Cortex of kidney (tissue), 1 donor: ENCODE data around the gene RPS27A.
"Not testable (repeated sequence)": the region's sequence is repeated elsewhere in the genome, so short reads cannot be mapped to it uniquely, and the experiment has no call there.

ENCODE experiments used
- DNase-seq: peaks from one replicate; lab custom pipeline; 2025; lab: John Stamatoyannopoulos, UW

Gene RPS27A

GRCh38 chr2:55232084-55232862, at the start of gene RPS27A, which contains the start of gene CLHC1:
Gene RPS27A, plus strand, starts transcription at chr2:55232688. Its CDS starts 137 bp downstream, at chr2:55232825.
Gene CLHC1, minus strand, starts transcription at chr2:55232293. Its CDS starts 9,882 bp downstream, at chr2:55222411.
- no peak for DNase-seq

DNA sequence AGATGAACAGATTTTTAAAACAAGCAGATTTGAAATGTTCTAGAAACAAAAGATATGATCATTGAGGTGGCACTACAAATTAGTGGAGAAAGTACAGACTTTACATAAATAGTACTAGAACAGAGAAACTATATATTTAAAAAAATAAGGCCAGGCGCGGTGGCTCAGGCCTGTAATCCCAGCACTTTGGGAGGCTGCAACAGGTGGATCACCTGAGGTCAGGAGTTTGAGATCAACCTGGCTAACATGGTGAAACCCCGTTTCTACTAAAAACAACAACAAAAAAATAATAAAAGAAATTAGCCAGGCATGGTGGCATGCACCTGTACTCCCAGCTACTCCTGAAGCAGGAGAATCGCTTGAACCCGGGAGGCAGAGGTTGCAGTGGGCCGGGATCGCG, 45.7 kb upstream of the RPS27A start:
- DNase-seq: not testable (repeated sequence)

DNA sequence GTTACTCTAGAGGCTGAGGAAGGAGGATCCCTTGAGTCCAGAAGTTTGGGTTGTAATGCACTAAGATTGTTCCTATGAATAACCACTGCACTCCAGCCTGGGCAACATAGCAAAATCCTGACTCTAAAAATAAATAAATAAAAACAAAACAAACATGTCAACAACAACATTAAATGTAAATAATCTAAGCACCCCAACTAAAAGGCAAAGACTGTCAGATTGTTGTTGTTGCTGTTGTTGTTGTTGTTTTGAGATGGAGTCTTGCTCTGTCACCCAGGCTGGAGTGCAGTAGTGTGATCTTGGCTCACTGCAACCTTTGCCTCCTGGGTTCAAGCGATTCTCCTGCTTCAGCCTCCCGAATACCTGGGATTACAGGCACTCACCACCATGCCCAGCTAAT, 40.6 kb upstream of the RPS27A start:
- not testable (repeated sequence) for DNase-seq

DNA sequence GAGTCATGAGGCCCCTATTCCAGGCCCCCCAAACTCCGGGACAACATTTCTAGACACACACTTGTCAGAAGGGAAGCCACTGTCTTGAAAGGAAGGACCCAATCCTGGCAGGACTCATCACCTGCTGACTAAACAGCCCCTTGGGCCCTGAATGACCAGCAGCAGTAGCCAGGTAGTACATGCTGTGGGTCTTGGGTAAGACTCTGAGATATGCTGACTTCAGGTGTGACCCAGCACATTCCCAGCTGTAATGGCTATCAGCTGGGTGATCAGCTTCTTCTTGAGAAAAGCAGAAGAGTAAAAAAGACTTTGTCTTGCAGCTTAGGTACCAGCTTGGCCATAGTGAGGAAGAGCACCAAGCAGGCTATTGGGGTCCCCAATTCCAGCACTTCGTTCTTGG, 36.0 kb upstream of the RPS27A start:
- no peak for DNase-seq

GRCh38 chr2:55200416-55200815, 32.1 kb upstream of the RPS27A start:
- DNase-seq: no peak

- DNase-seq: no peak
These were observed 28.0 kb upstream of the RPS27A start for GRCh38 chr2:55204536-55204935.

GRCh38 chr2:55204950-55205349, 27.5 kb upstream of the RPS27A start:
- no peak for DNase-seq

DNA sequence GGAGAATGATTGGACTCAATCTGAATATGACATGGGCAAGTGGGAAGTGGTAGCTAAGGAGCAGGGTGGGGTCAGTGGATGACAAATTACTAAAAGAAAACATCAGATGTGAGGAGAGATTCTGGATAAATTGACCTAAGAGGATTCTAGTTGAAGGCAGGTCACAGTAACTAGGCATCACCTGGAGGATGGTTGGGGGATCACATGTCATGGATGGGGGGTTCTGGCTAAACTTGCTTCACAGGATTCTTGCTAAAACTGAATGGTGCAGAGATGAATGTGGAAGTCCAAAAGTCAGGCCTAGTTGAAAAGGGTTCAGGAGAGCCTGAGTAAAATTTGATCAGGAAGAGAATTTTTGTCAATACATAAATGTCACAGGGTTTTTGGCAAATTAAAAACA, 18.7 kb upstream of the RPS27A start:
- DNase-seq: no peak

GRCh38 chr2:55223958-55224760, 8.3 kb upstream of the RPS27A start:
- DNase-seq: no peak

GRCh38 chr2:55224761-55225261, 7.7 kb upstream of the RPS27A start:
- DNase-seq: no peak

DNA sequence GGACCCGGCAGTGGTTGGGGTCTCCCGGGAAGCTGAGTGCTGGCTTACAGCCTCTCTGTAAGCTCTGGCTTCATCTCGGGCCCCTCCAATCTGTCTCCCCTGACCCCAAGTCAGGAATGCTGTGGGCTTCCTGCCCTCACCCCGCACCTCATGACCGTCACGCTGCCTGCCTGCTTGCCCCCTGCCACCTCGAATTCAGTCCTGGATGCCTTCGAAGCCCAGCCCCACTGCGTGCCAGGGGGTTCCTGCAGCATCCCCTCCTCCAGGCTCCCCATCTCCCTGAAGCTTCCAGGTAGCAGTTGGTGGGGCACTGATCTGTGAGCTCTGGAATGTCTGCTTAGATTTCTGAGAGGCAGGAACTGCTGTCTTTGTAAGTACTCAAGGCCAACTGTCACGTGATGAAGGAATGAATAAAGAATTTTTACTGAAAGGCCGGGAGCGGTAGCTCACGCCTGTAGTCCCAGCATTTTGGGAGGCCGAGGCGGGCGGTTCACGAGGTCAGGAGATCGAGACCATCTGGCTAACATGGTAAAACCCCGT, 6.9 kb upstream of the RPS27A start:
- no peak for DNase-seq

DNA sequence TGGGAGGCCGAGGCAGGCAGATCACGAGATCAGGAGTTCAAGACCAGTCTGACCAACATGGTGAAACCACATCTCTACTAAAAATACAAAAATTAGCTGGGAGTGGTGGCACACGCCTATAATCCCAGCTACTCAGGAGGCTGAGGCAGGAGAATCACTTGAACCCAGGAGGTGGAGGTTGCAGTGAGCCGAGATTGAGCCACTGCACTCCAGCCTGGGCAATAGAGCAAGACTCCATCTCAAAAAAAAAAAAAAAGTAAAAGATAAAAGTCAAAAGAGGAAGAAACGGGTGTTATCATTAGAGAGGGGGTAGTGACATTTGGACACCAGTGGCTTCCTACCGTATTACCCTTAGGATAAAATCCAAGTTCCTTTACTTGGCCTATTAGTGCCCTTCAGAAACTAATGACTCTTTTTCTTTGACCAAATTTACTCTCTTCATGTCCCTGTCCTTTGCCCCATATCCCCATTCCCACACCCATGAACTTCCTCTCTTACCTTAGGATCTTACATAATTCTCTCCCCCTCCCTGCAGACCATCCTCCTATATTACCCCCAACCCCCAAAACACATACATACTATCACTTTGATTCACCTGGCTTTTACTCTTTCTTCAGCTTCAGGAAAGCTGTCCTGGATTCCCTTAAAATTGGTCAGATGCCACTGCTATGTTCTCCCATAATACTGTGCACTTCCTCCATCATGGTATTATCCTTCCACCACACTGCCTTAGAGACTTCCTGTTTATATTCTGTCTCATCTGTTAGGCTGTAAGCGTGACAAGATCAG, 4.9 kb upstream of the RPS27A start:
- not testable (repeated sequence) for DNase-seq

DNA sequence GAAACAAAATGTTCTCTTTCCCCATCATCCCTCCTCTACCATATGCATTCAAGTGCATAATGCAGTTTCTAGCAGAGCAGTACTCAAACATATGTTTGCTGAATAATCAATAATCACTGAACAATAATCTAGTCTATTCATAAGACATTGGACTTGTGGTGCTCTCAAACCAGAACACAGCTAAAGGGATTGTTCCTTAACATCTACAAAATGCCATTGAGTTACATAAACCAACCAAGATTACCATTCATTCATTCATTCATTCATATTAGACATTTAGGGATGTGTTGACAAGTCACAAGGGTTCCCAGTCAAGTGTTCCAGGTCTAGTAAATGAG, 4.3 kb upstream of the RPS27A start:
- no peak for DNase-seq

DNA sequence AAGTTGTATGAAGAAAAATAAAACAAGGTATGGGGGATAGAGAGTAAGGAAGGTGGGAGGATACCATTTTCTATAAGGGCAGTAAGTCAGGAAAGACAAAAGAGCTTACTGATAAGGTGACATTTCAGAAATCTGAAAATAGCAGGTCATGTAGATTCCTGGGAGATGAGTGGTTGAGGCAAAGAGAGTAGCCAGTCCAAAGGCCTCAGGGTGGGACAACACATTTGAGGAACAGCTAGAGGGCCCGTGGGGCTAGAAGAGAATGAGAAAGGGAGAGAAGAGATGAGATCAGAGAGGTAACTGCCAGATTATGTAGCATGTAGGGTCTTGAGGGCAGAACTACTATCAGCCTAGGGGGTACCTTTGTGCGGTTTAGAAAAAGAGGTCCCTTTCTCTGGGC, 3.3 kb upstream of the RPS27A start:
- DNase-seq: no peak

DNA sequence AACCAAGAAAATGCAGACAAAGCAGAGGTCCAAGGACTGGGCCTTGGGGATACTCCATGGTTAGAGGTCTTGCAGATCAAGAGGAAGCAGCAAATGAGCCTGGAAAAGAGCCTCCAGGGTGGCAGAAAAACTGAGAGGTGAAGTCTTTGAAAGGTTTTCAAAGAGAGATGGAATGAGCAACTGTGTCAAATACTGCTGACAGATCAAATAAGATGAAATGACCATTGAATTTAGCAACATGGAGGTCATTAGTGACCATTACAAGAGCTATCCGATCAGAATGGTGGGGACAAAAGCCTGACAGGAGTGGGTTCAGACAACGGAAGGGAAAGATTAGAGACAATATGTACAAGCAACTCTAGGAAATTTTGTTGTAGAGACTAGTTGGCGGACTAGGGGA, 1.9 kb upstream of the RPS27A start:
- no peak for DNase-seq

DNA sequence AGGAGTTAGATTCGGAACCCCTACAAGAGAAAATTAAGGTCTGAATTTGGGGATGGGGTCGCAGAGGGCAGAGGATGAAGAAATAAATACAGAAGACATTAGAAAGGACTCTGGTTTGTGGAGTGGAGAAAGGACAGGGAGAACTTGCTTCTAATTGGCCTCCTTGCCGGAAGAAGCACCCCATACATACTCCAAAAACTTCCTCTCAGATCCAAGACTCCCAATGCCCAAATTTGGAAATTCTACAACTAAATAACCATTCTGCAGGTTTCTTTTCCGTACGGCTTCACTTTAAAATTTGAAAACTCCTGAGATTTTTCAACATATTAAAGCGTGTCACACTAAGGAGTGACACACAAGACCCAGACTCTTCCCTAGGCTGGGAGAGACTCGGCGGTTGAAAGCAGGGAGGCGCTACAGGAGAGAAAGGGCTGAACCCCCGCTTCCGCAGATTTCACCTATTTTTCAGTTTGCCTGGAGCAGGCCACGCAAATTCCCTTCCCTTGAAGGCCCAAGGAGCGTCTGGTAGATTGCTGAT, 873 bp upstream of the RPS27A start:
- no peak for DNase-seq

DNA sequence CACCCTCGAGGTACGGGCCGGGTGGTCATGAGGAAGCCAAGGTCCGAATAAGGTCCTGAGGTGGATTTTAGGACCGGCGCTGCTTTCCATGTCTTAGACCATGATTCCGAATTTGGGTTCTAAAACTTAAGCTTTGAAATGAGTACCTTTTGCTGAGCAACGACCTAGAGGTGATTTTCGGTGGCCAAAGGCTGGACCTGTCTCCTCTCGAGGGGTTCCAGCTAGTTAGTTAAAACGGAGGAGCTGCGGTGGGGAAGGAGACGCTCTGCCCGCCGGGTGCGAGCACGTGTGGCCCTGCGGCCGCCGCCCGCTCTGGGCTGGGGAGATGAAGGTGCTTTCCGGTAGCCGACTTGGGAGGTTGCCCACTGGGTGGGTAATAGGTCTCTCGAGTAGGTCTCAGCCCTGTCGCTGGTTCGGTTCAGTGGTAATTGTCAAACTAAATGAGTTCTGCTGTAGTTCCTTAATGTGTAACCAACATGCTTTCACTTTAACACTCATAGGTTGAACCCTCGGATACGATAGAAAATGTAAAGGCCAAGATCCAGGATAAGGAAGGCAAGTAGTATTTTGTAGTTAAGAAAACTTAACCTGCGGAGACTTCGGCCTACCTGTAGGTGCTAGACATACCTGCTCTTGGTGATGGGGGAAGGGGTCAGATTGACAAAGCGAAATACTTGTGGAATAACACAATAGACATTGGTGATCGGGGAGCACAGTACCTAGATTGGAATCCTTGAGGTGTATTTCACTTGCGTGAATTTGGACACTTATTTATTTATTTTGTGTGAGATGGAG, 572 bp downstream of the RPS27A start:
- no peak for DNase-seq

DNA sequence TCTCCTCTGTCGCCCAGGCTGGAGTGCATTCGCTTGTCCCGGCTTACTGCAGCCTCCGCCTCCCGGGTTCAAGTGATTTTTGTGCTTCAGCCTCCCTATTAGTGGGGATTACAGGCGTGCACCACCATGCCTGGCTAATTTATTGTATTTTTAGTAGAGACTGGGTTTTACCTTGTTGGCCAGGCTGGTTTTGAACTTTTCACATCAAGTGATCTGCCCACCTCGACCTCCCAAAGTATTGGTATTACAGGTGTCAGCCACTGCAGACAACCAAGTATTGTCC, 1.1 kb downstream of the RPS27A start:
- no peak for DNase-seq

- no peak for DNase-seq
These were observed 3.4 kb downstream of the RPS27A start for GRCh38 chr2:55235724-55236538.

DNA sequence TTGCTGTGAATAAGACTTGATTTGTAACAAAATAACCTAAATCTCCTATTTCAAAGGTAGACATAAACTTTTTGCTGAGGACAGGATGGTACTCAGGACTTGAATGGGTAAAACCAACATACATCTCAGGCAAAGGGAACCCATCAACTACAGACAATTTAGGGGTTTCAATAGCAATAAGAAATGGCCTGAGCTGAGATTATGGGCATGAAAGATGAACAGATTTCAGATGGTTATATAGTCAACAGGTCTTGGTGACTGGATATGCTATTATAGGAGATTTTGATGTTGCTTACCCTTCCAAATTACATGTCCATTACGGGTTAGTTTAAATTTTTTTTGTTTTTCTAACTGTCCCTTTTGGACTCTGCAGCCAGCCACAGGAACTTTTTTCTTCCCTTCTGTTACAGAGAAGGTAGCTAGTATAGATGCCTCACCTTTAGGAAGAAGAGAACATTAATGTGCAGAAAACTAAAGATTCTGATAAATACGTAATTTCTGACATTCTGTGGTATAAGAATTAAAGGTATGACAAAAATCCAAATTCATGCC, 4.6 kb downstream of the RPS27A start:
- no peak for DNase-seq
